HG02938 (cell line): ENCODE measurements around the gene MAEA.

ENCODE experiments used
- ATAC-seq: cut with Tn5 transposase; IDR thresholded peaks from one replicate; pipeline ENCODE4 v1.9.1; 2021; ENCODE audit warnings: mild to moderate bottlenecking, moderate library complexity; ENCODE audit not compliant: unreplicated experiment

MAEA gene

GRCh38 chr4:1249731-1250526 is 39.8 kb upstream of the MAEA start:
- ATAC-seq: peak; percentile 19

GRCh38 chr4:1250527-1250812 is 39.2 kb upstream of the MAEA start:
- no peak for ATAC-seq

GRCh38 chr4:1250921-1251772 is 38.5 kb upstream of the MAEA start:
- ATAC-seq: no peak

- ATAC-seq: no peak
These were observed 38.0 kb upstream of the MAEA start for GRCh38 chr4:1251773-1252066.

- no peak for ATAC-seq
These were observed 36.7 kb upstream of the MAEA start for GRCh38 chr4:1252928-1253492.

- no peak for ATAC-seq
These were observed 35.9 kb upstream of the MAEA start for GRCh38 chr4:1253831-1254230.

- no peak for ATAC-seq
These were observed 34.5 kb upstream of the MAEA start for GRCh38 chr4:1255151-1255550.

GRCh38 chr4:1255699-1256098 is 34.0 kb upstream of the MAEA start:
- no peak for ATAC-seq

GRCh38 chr4:1258457-1258856 is 31.2 kb upstream of the MAEA start:
- ATAC-seq: no peak

GRCh38 chr4:1259966-1260365 is 29.7 kb upstream of the MAEA start:
- ATAC-seq: no peak

GRCh38 chr4:1260418-1261106 is 29.1 kb upstream of the MAEA start:
- ATAC-seq: no peak

- no peak for ATAC-seq
These were observed 28.4 kb upstream of the MAEA start for GRCh38 chr4:1261107-1261928.

GRCh38 chr4:1264942-1265341 is 24.7 kb upstream of the MAEA start:
- ATAC-seq: no peak

GRCh38 chr4:1265351-1265750 is 24.3 kb upstream of the MAEA start:
- ATAC-seq: no peak

- ATAC-seq: no peak
These were observed 22.6 kb upstream of the MAEA start for GRCh38 chr4:1266881-1267763.

GRCh38 chr4:1269209-1269608 is 20.5 kb upstream of the MAEA start:
- no peak for ATAC-seq

- no peak for ATAC-seq
These were observed 18.0 kb upstream of the MAEA start for GRCh38 chr4:1271686-1272085.

GRCh38 chr4:1274871-1275270 is 14.8 kb upstream of the MAEA start:
- ATAC-seq: no peak

GRCh38 chr4:1276984-1277383 is 12.7 kb upstream of the MAEA start:
- no peak for ATAC-seq
